ENCODE results near the gene MOB3B. TPM values are rescaled to one million over a fixed set of nuclear protein-coding genes. Genes with fewer than 3 reads are reported as not detected.
"Not testable (repeated sequence)": the region's sequence is repeated elsewhere in the genome, so short reads cannot be mapped to it uniquely, and the experiment has no call there.

The MOB3B gene
- total RNA-seq, 1 experiment from 2014 or later: not detected

DNA sequence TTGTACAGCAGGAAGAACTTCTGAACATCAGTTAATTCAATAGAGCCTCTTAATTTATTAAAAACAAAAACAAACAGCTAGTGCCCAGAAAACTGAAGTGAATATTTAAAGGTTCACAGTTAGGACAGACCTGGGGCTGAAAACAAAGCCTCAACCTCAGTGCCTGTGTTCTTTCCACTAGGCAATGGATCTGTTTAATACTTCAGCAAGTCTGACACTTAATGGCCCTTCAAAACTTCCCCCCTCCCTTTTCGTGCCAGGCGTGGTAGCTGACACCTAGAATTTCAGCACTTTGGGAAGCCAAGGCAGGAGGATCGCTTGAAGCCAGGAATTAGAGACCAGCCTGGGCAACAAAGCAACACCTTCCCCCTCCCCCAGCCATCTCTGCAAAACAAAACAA, 60.1 kb downstream of the MOB3B start:
- in situ Hi-C loops (cut with HindIII; ENCODE audit: low pct_unique_long_range_greater_than_20kb, low sequenced_read_pairs): no loop called here

GRCh38 chr9:27468462-27469110, 61.0 kb downstream of the MOB3B start:
- in situ Hi-C loops (cut with HindIII; ENCODE audit: low pct_unique_long_range_greater_than_20kb, low sequenced_read_pairs): no loop called here
- no peak for DNase-seq (ENCODE audit: low read depth, low spot score)

More for the DNA sequence above, 60.1 kb downstream of the MOB3B start:
- DNase-seq (ENCODE audit: low read depth, low spot score): no peak

DNA sequence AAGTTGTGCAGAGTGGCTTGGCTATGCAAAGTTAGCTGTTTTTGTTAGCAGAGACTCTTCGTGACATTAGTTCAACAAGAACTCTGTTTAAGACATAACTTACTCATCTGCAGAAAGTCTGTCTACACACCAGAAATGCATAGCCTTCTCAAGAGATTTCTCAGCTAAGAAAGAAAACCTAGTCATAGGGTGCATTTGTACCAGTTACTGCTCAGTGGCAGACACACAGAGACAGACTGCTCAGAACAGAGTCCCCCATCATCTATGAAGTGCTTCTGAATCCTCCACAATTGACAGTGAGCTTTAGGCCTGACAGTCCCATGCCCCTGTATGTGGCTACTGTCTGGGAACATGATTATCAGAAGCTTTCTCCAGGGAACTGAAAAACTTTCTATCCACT, 61.6 kb downstream of the MOB3B start:
- DNase-seq (ENCODE audit: low read depth, low spot score): no peak
- in situ Hi-C loops (cut with HindIII; ENCODE audit: low pct_unique_long_range_greater_than_20kb, low sequenced_read_pairs): no loop called here

DNA sequence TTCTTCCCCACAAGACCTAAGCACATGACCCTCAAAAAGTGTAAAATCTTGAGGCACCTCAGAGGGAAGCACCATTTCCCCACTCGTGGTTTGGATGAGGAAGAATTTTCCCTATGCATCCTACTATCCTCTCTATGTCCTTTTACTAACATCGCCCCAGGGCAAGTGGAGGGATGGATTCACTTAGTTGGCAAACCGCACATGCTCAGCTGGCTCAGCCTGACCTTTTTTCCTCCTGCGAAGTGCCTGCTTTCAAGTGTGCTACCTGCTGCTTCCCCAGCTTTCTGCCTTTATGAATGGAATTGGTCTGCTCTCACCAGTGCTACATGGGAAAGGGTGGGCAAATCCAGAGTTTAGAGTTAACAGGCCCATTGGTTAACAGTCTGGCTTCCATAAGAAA, 62.1 kb downstream of the MOB3B start:
- DNase-seq (ENCODE audit: low read depth, low spot score): no peak
- in situ Hi-C loops (cut with HindIII; ENCODE audit: low pct_unique_long_range_greater_than_20kb, low sequenced_read_pairs): no loop called here

DNA sequence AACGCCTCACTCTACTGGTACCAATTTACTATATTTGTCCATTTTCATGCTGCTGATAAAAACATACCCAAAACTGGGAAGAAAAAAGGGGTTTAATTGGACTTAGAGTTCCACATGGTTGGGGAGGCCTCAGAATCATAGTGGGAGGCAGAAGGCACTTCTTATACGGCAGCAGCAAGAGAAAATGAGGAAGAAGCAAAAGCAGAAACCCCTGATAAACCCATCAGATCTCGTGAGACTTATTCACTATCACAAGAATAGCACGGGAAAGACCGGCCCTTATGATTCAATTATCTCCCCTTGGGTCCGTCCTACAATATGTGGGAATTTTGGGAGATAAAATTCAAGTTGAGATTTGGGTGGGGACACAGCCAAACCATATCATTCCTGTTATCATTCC, 63.1 kb downstream of the MOB3B start:
- in situ Hi-C loops (cut with HindIII; ENCODE audit: low pct_unique_long_range_greater_than_20kb, low sequenced_read_pairs); DNase-seq (ENCODE audit: low read depth, low spot score): not testable (repeated sequence)

- DNase-seq (ENCODE audit: low read depth, low spot score): not testable (repeated sequence)
Observed at GRCh38 chr9:27464950-27465349, 64.7 kb downstream of the MOB3B start.

DNA sequence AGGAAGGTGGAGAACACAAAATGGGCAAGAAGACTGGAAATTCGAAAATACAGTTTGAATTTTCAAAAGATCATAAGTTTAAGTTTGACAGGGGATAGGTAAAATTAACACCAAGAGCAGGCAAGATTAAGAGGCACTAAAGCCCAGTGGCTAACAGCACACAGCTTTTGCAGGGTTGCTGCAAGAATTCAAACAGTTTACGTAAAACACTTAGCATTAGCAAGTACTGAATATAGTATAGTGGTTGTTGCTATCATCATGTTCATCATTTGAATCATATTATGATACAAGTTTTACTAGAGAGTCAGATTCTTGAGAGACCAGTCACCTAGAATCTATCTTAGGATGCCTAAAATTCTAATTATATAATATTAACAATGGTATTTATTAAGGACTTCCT, 66.8 kb downstream of the MOB3B start:
- in situ Hi-C loops (cut with HindIII; ENCODE audit: low pct_unique_long_range_greater_than_20kb, low sequenced_read_pairs): no loop called here

More at GRCh38 chr9:27464950-27465349, 64.7 kb downstream of the MOB3B start:
- in situ Hi-C loops (cut with HindIII; ENCODE audit: low pct_unique_long_range_greater_than_20kb, low sequenced_read_pairs): not testable (repeated sequence)

DNA sequence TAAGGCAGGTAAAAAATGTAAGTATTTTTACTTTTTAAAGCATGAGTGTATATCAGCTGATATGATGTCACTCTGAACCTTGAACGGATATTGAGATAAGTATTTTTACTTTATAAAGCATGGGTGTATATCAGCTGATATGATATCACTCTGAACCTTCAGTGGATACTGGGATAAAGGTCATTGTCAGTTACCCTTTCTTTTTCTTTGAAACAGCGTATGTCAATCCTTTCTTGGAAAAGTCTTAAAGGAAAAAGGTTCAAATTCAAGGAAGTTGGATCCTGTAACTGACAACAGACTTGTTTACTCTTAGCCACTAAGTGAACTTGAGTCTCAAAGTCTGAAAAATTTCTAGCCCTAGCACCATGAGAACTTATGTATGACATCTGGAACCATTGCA, 67.2 kb downstream of the MOB3B start:
- in situ Hi-C loops (cut with HindIII; ENCODE audit: low pct_unique_long_range_greater_than_20kb, low sequenced_read_pairs): no loop called here
- no peak for DNase-seq (ENCODE audit: low read depth, low spot score)

More for the DNA sequence above, 66.8 kb downstream of the MOB3B start:
- no peak for DNase-seq (ENCODE audit: low read depth, low spot score)

DNA sequence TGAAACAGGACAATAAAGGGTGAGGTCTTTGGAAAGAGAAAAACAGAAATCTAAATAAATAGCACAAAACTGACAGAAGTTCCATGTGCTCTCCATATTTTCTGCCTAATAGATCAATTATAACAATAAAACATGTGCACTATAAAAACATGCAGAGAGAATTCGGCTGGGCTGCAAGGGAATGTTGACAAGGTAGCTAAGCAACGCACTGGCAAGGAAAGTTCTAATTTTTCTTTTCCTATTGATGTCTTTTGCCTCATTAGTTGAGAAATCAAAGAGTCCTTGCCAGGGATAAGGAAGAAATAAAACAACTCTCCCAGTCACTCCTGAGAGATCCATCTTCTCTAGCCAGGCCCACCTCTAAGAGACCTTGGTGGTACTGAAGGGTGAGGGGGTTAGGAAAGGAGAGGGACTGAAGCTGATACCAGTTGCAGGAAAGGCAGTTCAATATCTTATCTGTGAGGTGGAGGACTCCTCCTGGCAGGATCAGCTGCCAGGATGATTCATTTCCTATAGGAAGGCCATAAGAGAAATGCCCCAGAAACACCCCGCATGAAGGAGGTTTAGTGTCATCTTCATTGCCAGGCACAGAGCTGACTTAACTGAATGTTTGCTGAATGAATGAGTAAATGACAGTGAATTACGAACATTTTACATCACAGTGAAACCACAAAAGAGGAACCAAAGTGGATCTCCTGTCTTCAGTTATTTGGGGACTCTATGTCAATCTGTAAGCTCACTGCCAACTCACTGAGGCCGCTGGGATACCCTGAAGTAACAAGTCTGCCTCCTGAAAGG, 69.2 kb downstream of the MOB3B start:
- no peak for DNase-seq (ENCODE audit: low read depth, low spot score)
- in situ Hi-C loops (cut with HindIII; ENCODE audit: low pct_unique_long_range_greater_than_20kb, low sequenced_read_pairs): no loop called here

- in situ Hi-C loops (cut with HindIII; ENCODE audit: low pct_unique_long_range_greater_than_20kb, low sequenced_read_pairs): no loop called here
- DNase-seq (ENCODE audit: low read depth, low spot score): no peak
Observed at GRCh38 chr9:27457445-27457844, 72.2 kb downstream of the MOB3B start.

- DNase-seq (ENCODE audit: low read depth, low spot score): no peak
- in situ Hi-C loops (cut with HindIII; ENCODE audit: low pct_unique_long_range_greater_than_20kb, low sequenced_read_pairs): no loop called here
Observed at GRCh38 chr9:27453860-27454553, 75.6 kb downstream of the MOB3B start.

- no peak for DNase-seq (ENCODE audit: low read depth, low spot score)
- in situ Hi-C loops (cut with HindIII; ENCODE audit: low pct_unique_long_range_greater_than_20kb, low sequenced_read_pairs): no loop called here
Observed at GRCh38 chr9:27451207-27451797, 78.3 kb downstream of the MOB3B start.

DNA sequence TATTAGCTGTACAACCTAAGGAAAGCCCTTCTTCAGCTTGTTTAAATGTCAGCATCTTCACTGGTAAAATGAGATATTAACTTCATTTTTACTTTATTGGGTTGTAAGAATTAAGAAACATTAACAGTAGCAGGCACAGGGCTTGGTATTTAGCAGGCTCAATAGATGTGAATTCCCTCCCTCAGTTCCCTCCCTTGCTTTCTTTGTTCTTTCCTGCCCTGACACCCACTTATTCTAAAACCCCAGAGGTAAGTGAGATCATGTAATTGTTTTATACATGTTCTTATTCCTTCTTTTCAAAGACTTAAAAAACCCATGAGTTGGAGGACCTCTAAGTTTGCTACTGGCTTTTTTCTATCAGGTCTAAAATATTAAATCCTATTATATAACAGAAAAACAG, 78.9 kb downstream of the MOB3B start:
- no peak for DNase-seq (ENCODE audit: low read depth, low spot score)
- in situ Hi-C loops (cut with HindIII; ENCODE audit: low pct_unique_long_range_greater_than_20kb, low sequenced_read_pairs): no loop called here

DNA sequence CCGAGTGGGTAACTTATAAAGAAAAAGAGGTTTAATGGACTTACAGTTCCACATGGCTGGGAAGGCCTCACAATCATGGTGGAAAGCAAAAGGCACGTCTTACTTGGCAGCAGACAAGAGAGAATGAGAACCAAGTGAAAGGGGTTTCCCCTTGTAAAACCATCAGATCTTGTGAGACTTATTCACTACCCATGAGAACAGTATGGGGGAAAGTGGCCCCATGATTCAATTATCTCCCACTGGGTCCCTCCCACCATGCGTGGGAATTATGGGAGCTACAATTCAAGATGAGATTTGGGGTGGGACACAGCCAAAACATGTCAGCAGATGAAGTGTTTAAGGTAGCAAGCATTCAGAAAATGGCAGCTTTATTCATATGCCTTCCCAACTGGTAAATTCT, 81.3 kb downstream of the MOB3B start:
- in situ Hi-C loops (cut with HindIII; ENCODE audit: low pct_unique_long_range_greater_than_20kb, low sequenced_read_pairs); DNase-seq (ENCODE audit: low read depth, low spot score): not testable (repeated sequence)

- no peak for DNase-seq (ENCODE audit: low read depth, low spot score)
- in situ Hi-C loops (cut with HindIII; ENCODE audit: low pct_unique_long_range_greater_than_20kb, low sequenced_read_pairs): no loop called here
Observed at GRCh38 chr9:27447031-27447683, 82.5 kb downstream of the MOB3B start.

- in situ Hi-C loops (cut with HindIII; ENCODE audit: low pct_unique_long_range_greater_than_20kb, low sequenced_read_pairs): no loop called here
- DNase-seq (ENCODE audit: low read depth, low spot score): no peak
Observed at GRCh38 chr9:27445688-27446087, 83.9 kb downstream of the MOB3B start.

- in situ Hi-C loops (cut with HindIII; ENCODE audit: low pct_unique_long_range_greater_than_20kb, low sequenced_read_pairs): no loop called here
- no peak for DNase-seq (ENCODE audit: low read depth, low spot score)
Observed at GRCh38 chr9:27445057-27445595, 84.5 kb downstream of the MOB3B start.

Data from SK-MEL-5 (cell line).